ENCODE measurements around the gene STXBP5. TPM values are rescaled to one million over a fixed set of nuclear protein-coding genes. Genes with fewer than 3 reads are reported as not detected.

Gene STXBP5
- total and polyA plus RNA-seq, 9 donors = 3.3 to 15.4 (median 10.4) TPM

DNA sequence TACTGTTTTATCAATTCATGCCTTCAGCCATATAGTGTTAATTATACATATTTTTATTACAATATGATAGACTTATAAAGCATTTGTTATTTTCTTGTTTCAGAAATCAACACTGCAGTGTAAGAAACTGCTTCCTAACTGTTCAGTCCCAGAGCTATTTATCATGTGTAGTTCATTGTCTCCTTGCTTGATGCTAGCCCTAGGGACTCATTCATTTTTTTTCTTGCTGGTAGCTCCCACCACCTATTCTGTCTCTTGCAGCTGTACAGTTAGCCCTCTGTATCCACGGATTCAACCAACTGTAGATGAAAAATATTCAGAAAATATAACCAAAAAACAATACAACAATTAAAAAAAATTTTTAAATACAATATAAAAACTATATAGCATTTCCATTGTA, 121.3 kb downstream of the STXBP5 start:
- Histone ChIP-seq H3K27ac (no peak overlapping the region), H3K36me3 (no peaks in the 10 kb centered on the region), H3K4me1 (ENCODE audit: insufficient read depth) (no peaks in the 10 kb centered on the region), H3K9me3 (no peaks in the 10 kb centered on the region), H3K27me3 (no peaks in the 10 kb centered on the region), H3K4me3 (no peak overlapping the region)
- no peak for TF ChIP-seq EP300 (IDR thresholded peaks at IDR 0.05)
- TF ChIP-seq, protein P1, sequence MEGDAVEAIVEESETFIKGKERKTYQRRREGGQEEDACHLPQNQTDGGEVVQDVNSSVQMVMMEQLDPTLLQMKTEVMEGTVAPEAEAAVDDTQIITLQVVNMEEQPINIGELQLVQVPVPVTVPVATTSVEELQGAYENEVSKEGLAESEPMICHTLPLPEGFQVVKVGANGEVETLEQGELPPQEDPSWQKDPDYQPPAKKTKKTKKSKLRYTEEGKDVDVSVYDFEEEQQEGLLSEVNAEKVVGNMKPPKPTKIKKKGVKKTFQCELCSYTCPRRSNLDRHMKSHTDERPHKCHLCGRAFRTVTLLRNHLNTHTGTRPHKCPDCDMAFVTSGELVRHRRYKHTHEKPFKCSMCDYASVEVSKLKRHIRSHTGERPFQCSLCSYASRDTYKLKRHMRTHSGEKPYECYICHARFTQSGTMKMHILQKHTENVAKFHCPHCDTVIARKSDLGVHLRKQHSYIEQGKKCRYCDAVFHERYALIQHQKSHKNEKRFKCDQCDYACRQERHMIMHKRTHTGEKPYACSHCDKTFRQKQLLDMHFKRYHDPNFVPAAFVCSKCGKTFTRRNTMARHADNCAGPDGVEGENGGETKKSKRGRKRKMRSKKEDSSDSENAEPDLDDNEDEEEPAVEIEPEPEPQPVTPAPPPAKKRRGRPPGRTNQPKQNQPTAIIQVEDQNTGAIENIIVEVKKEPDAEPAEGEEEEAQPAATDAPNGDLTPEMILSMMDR (IDR thresholded peaks at IDR 0.05) = no peak
- no peak for TF ChIP-seq POLR2A (IDR thresholded peaks at IDR 0.05)
- WGBS, 3 donors = 82 to 92% (median 88%) methylated on average over 1 of the region's 1 CpG
- intact Hi-C loops (cut with DNase I) = no loop called here
- no peak for DNase-seq

DNA sequence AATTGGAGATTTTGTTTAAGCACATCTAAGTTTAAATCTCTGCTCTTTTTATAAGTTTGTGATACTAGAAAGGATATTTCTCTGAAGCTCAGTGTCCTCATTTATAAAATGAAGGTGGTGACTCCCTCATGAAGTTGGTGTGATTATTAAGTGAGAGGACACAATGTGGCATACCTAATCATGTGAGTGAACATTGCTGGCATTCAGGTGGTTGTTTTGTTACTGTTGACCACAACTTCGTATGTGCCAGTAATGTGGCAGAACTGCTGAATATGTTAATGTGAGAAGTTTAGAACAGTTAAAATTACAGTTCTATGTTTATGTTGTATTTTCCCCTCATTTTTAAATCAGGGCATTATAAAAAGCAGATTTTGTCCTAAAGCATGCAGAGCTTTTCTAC, 127.2 kb downstream of the STXBP5 start:
- intact Hi-C loops (cut with DNase I) = no loop called here
- no peaks in the 10 kb centered on the region for H3K36me3 ChIP-seq

DNA sequence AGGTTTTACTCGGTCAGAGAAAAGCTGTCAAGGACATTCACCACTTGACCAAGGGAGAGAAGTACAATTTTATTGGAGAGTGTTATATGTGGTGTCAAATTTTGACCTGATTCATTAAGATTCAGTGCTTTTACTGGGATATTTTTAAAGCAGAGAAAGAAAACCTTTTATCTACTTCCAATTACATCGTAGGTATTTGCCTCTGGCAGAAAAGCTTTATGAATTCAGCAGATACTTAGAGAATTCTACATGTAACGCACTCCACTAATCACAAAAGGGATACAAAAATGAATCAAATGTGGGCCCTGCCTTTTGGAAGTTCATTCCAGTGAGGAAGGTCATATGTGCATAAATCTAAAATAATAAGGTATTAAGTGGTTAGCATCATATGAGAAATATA, 133.7 kb downstream of the STXBP5 start:
- TF ChIP-seq, protein P1 (IDR thresholded peaks at IDR 0.05) = no peak
- Histone ChIP-seq H3K4me3 (no peak overlapping the region), H3K4me1 (ENCODE audit: insufficient read depth) (no peaks in the 10 kb centered on the region), H3K27me3 (no peaks in the 10 kb centered on the region), H3K27ac (no peak overlapping the region), H3K9me3 (no peaks in the 10 kb centered on the region), H3K36me3 (no peaks in the 10 kb centered on the region)
- no peak for DNase-seq
- intact Hi-C loops (cut with DNase I) = no loop called here
- WGBS, 3 donors = 45 to 53% (median 47%) methylated on average over 3 of the region's 3 CpGs

More for the DNA sequence above, 127.2 kb downstream of the STXBP5 start:
- H3K4me3 ChIP-seq = no peak overlapping the region
- TF ChIP-seq, protein P1 (IDR thresholded peaks at IDR 0.05) = no peak
- TF ChIP-seq EP300 (IDR thresholded peaks at IDR 0.05) = no peak
- no peak for TF ChIP-seq POLR2A (IDR thresholded peaks at IDR 0.05)
- H3K27ac ChIP-seq = no peak overlapping the region
- H3K9me3 ChIP-seq = no peaks in the 10 kb centered on the region
- no peaks in the 10 kb centered on the region for H3K27me3 ChIP-seq
- WGBS, 3 donors = 82 to 88% (median 83%) methylated on average over 1 of the region's 1 CpG
- DNase-seq = no peak
- H3K4me1 ChIP-seq (ENCODE audit: insufficient read depth) = no peaks in the 10 kb centered on the region

DNA sequence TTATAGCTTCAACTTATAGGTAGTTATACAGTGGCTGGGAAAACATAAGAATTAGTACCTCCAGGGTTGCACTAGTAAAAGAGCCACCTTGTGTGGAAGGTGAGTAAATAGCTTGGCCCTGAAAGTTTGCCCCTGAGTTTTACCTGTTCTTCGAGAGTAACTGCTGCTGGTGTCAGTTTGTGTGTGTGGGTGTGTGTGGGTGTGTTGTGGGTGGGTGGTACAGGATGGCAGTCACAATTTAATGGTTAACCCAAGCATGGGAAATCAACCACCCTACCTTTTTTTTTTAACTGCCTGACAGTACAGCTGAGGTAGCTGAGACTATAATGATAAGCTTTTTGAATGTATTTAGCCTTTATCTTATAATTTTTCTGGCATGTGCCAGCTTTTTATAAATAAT, 137.3 kb downstream of the STXBP5 start:
- DNase-seq = no peak
- TF ChIP-seq POLR2A (IDR thresholded peaks at IDR 0.05) (no peak), EP300 (IDR thresholded peaks at IDR 0.05) (no peak)
- TF ChIP-seq, protein P1 (IDR thresholded peaks at IDR 0.05) = no peak
- Histone ChIP-seq H3K4me1 (ENCODE audit: insufficient read depth) (no peaks in the 10 kb centered on the region), H3K4me3 (no peak overlapping the region), H3K9me3 (no peaks in the 10 kb centered on the region), H3K27me3 (no peaks in the 10 kb centered on the region), H3K36me3 (no peaks in the 10 kb centered on the region), H3K27ac (no peak overlapping the region)
- 91 to 97% (median 94%) methylated on average over 1 of the region's 1 CpG for WGBS, 3 donors
- intact Hi-C loops (cut with DNase I) = no loop called here

DNA sequence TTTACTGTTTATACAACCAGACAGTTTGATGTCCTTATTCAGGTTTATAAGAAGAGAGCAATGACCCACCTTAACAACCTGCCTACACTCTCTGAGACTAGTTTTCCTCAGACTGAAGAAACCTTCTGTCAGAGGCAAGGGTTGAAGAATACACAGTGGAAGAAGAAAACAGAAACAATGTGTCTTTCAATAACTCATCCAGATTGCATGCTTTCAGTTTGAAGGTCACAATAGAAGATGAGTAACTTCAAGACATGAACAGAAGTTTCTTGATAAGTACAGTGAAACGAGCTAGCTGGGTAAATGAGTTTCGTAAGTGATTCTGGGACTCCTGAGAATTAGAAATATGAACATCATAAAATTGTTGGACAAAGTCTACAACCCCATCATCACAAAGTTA, 141.7 kb downstream of the STXBP5 start:
- no peak overlapping the region for H3K27ac ChIP-seq
- no peaks in the 10 kb centered on the region for H3K4me1 ChIP-seq (ENCODE audit: insufficient read depth)
- TF ChIP-seq, protein P1 (IDR thresholded peaks at IDR 0.05) = no peak
- TF ChIP-seq POLR2A (IDR thresholded peaks at IDR 0.05) = no peak
- no peak overlapping the region for H3K4me3 ChIP-seq
- no peaks in the 10 kb centered on the region for H3K9me3 ChIP-seq
- intact Hi-C loops (cut with DNase I) = no loop called here
- no peak for DNase-seq
- H3K36me3 ChIP-seq = no peaks in the 10 kb centered on the region
- H3K27me3 ChIP-seq = no peaks in the 10 kb centered on the region
- 18 to 44% (median 28%) methylated on average over 2 of the region's 2 CpGs for WGBS, 3 donors

Measured in ovary (tissue), 9 donors.